ENCODE data around the gene OOSP3. TPM values are rescaled to one million over a fixed set of nuclear protein-coding genes. Genes with fewer than 3 reads are reported as not detected.
"Not testable (repeated sequence)": the region's sequence is repeated elsewhere in the genome, so short reads cannot be mapped to it uniquely, and the experiment has no call there.

Gene OOSP3, protein sequence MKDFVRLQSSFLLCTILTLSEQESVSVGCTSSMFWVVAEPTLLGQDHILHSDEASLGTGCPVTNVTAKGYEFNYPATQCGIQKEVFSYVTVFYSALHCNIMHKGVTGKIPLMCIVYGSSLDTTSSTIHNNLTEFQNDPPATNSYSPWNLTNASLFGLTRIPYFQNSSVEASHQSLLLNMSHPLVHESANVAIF
- not detected in 2 replicates for polyA plus RNA-seq (2014; cell fraction: cytosol; rRNA removed)
- not detected in 2 replicates for polyA plus RNA-seq (2014; cell fraction: nucleus; rRNA removed)

DNA sequence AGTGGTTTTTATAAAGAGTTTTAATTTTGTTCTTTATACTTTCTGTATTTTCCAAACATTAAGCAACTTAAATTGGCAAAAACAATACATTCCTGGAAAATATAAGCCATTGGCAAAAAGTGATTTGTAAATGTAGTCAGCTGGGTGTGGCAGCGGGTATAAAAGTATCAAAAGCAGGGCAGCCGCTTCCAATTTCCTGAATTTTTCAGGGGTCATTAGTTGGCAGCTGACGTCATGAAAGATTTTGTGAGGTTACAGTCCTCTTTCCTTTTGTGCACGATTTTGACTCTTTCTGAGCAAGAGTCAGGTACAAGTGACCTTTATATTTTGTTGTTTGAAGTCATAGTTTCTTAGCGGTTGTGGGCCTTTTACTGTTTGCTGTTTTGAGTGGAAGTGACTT, at the start of gene OOSP3:
TSS of gene OOSP3 (plus strand) at position 208 of the 400 bp plus-strand sequence. CDS start at position 235, 27 bp downstream.
- DNase-seq (ENCODE audit: low spot score), result no peak

DNA sequence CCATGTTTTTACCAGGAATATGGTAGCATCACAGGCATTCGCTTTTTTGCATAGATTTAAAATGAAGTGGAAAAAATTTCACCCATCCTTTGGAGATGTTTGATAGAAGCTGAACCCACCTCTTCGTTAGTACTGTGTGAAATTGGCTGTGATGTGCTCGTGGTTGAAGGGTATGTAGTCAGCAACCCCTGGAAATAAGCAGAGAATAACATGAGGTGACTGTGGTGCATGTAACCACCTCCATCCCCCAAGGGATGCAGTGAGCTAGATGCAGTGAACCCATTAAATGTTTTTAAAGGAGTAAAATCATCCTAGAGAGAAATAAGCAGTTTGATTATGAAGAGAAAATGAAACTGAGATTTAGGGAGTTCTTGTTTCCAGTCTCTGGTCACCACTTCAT, 49.2 kb upstream of the OOSP3 start:
- no peak for DNase-seq (ENCODE audit: low spot score)

DNA sequence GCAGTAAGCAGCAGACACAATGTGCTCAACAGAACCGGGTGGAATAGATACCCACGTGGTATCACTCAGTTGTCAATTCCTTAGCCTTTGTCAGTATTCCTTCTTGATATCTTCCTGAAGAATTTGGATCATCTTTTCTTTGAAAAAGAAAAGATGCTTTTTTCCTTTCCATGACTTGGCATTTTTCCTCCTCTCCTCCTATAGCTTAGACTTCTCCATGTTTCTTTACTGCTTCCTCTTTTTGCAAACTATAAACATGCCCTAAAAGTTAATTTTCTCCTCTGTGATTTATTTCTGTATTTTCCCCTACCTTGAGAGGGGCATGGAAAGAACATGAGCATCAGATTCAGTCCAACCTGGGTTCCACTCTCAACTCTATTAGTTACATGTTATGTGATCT, 45.0 kb upstream of the OOSP3 start:
- no peak for DNase-seq (ENCODE audit: low spot score)

DNA sequence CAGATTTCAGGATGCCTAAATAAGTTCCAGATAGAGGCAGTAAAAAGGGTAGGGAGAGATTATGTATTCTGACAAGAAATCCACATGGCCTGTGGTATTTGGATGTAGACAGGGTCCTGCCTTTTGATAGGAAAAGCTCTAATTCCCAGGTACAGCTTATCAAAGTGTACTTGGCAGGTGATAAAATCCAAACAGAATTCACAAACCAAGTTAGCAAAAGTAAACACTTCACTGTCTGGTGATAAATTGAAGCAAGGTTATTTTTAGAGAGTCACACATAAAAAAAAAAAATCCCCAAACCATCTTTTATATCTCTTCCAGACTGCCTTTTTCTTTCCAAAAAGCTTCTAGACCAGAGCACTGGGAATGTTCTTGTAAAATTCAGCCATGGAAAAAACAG, 39.0 kb upstream of the OOSP3 start:
- no peak for DNase-seq (ENCODE audit: low spot score)

DNA sequence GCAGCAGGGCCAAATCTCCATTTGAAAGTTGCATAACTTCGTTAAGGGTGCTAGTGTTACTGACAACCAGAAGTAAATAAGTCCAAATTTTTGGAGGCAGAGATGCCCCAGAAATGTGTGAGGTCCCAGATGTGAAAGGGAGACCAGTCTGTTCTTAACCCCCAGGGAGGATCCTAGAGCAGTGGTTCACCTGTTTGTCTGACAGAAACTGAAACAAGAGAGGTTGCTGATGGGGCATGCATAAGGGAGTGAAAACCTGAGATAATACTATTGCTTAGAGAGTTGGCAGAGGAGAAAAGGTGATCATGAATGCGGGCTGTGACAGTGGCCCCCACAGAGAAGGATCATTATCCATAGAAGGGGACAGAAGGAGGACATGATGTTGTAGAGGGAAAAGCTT, 37.1 kb upstream of the OOSP3 start:
- no peak for DNase-seq (ENCODE audit: low spot score)

DNA sequence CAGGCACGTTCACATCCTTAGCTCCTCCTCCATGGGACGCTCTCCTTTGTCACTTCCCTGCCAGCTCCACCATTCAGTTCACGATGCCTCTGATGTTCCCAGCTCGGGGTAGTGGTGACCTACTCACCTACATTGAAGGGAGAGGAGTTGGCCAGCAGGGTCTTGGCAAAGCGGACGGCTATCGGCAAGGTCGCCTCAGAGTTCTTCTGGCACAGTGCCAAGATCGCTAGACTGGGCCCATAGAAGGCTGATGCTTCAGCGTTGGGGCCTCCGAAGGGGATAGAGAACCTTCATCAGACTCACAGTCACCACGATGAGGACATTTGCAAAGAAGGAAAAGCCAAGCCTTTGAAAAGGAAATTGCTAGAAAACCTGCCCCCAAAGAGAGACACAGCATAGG, 36.3 kb upstream of the OOSP3 start:
- no peak for DNase-seq (ENCODE audit: low spot score)

DNA sequence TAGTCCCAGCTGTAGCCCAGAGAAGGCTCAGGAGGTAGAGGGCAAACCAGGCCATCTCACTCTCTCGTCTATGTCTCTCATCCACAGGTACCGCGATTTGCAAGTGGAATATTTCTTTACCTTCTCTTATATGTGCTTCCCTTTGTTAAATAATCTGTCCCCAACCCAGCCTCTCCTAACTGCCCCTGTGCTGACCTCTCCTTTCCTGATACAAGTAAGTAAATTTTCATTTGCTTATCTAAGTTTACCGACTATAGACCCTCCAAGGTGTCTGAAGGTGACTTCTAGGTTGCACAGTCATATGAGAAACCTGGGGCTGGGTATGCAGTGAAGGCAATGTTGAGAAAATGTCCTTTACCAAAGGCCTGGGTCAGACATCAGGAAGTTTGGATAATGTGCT, 33.2 kb upstream of the OOSP3 start, which contains the start of gene CBLIF:
TSS of gene CBLIF (minus strand) at position 101 of the 400 bp plus-strand sequence. CDS start at position 55, 46 bp downstream.
- no peak for DNase-seq (ENCODE audit: low spot score)

DNA sequence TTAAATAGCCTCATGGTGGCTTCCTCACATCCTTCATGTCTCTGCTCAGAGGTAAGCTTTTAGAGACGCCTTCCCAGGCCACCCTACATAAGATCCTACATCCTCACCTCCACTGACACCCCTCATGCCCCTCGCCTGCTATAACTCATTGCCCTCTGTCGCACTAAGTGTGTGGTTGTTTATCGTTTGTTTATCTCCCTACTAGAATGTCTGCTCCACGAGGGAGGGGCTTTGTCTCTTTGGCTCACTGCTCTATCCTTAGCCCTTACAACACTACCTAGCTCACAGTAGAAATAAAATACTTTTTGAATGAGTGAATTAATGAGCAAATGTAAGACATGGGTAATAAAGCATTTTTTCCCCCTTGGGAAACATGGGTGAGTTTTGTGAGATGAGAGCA, 32.0 kb upstream of the OOSP3 start:
- no peak for DNase-seq (ENCODE audit: low spot score)

DNA sequence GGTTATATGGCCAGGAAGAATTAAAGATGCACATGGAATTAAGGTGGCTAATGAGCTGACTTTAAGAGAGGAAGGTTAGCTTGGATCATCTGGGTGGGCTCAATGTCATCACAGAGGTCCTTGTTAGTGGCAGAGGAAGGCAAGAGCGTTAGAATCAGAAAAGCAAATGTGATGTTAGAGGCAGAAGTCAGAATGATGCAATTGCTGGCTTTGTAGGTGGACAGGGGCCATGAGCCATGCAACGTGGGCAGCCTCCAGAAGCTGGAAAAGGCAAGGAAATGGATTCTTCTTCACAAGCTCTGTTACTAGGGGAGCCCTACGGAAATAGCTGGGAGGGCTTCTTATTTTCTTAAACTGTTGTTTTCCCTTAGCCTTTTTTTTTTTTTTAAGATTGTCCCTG, 31.0 kb upstream of the OOSP3 start:
- no peak for DNase-seq (ENCODE audit: low spot score)

DNA sequence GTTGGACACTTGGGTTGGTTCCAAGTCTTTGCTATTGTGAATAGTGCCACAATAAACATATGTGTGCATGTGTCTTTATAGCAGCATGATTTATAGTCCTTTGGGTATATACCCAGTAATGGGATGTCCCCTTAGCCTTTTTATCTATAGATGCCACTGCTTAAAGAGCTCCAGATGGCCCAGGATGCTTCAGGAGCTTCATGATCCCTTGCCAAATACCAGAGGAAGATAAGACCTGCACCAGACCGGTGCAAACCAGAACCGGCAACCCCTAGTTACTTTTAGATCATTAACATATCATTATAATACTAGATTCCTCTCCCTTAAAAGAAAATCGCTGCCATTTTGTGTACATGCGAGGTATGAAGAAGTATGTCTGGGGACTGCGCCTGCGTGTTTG, 30.1 kb upstream of the OOSP3 start:
- DNase-seq (ENCODE audit: low spot score), result not testable (repeated sequence)

DNA sequence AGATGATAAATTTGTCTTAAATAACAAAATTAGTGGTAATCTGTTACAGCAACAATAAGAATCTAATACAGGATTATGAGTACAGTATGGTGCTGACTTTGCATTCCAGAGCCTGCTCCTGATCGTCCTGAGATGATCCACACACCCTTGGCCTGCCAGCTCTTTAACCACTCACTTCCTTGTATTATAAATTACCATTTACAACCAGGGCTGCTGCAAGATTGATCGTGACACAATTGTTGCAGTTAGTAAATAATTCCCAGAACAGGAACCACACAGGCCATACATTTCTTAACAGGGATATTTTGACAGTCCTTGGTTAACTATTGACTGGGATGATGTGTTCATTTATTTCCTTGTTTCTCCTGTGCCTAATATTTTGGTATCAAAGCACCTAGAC, 29.5 kb upstream of the OOSP3 start:
- no peak for DNase-seq (ENCODE audit: low spot score)

DNA sequence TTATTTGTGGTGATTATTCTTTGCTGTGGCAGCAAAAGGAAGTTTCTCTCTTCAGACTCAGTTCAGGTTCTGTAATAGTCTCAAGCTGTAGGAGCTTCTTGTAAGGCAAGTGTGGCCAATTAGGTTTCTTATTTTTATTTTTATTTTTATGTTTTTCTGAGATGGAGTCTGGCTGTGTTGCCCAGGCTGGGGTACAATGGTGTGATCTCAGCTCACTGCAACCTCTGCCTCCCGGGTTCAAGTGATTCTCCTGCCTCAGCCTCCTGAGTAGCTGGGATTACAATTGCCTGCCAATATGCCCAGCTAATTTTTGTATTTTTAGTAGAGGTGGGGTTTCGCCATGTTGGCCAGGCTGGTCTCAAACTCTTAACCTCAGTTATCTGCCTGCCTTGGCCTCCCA, 29.0 kb upstream of the OOSP3 start:
- DNase-seq (ENCODE audit: low spot score), result not testable (repeated sequence)

DNA sequence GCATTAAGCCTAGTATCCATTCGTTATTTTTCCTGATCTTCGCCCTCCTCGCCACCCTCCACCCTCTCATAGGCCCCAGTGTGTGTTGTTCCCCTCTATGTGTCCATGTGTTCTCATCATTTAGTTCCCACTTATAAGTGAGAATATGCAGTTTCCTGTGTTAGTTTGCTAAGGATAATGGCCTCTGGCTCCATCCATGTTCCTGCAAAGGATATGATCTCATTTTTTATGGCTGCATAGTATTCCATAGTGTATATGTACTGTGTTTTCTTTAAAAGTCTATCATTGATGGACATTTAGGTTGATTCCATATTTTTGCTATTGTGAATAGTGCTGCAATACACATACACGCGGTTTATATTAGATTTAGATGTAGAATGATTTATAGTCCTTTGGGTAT, 27.2 kb upstream of the OOSP3 start:
- DNase-seq (ENCODE audit: low spot score), result not testable (repeated sequence)

DNA sequence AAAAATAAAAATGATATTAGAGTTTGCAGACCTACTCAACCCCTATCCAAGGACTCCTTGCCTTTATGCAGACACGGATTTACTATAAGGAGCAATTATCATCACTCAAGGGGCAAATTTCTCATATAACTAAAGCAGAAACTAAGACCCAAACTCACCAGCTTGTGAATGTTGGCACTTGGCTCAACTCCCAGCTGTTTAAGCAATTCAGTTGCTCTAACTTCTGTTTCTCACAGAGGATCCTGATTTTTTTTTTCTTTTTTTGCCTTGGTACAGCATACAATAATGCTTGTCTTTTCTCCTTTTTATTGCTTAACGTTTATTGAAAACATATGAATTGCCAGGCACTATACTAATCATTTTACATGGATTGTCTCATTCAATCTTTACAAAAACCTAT, 23.7 kb upstream of the OOSP3 start:
- no peak for DNase-seq (ENCODE audit: low spot score)

DNA sequence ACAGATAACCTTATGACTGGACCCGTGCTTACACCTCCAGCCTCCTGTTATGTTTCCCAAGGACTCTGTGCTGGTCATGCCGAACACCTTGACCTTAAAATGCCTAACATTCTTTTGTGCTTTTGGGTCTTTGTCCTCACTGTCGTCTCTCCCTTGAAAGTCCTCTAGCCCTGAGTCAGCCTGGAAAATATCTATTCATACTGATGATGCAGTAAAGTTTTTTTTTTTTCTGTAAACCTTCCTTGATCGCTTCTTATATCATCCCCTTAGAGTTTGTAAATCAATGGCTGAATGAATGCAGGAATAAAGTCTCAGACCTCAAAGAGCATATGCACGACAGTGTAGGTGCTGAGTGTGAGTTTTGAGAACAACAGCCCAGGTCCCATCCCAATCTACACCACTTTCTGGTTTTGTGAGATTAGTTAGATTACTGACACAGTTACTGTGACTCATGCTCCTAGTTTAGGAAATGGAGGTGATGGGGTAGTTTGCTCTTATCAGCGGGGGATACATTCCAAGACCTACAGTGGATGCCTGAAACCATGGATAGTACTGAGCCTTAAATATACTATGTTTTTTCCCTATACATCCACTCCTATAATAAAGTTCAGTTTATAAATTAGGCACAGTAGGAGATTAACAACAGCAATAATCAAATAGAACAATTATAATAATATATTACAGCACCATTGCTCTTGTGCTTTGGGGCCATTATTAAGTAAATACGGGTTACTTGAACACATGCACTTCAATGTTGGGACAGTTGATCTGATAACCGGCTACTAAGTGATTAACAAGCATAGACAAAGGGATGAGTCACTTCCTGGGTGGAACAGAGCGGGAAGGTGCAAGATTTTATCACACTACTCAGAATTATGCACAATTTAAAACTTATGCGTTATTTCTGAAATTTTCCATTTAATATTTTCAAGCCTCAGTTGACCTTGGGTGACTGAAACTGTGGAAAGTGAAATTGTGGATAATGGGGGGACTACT, 20.8 kb upstream of the OOSP3 start:
- no peak for DNase-seq (ENCODE audit: low spot score)

DNA sequence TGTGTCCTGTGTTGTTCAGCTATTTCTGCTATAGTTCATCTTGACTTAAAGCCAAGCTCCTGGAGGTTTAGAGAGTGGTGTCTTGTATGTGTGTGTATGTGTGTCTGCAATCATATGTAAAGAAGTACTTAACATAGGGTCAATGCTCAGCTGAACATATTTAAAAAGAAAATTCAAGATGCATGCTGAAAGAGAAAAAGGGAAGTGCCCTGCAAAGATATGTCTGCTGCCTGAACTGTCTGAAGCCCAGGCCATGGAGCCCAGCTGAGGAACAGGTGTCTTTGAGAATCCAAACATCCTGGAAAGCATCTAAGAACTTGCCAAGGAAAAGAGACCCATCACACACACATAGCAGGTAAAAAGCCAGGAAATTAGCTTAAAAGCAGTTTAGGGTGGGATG, 18.9 kb upstream of the OOSP3 start:
- no peak for DNase-seq (ENCODE audit: low spot score)

DNA sequence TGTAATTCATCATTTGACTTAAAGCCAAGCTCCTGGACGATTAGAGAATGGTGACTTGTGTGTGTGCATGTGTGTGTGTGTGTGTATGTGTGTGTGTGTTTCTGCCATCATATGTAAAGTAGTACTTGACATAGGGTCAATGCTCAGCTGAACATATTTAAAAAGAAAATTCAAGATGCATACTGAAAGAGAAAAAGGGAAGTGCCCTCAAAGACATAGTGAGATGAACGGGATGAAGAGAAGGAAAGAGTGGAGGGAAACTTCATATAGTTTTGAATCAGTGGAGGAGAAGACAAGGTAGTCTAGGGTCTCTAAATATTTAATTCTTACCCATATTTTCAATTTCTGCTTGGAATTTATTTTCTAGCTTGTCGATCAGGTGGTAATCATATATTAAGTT, 16.3 kb upstream of the OOSP3 start:
- no peak for DNase-seq (ENCODE audit: low spot score)

DNA sequence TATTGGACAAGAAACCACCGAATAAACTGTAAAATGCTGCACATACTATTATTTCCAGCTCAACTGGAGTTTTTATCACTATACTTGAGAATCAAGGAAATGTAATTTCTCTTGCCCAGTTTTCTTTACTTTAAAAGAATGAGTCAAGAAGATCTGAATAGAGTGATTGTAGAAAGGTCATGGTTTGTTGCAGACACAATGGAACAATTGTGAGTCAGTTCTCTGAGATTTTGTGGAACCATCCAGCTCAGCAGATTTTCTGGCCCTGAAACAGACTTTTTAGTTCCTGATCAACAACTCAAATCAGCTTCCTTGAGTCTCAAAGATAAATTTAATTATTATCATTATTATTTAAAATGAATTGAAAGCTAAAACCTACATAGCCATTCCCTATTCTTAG, 13.6 kb upstream of the OOSP3 start:
- no peak for DNase-seq (ENCODE audit: low spot score)

DNA sequence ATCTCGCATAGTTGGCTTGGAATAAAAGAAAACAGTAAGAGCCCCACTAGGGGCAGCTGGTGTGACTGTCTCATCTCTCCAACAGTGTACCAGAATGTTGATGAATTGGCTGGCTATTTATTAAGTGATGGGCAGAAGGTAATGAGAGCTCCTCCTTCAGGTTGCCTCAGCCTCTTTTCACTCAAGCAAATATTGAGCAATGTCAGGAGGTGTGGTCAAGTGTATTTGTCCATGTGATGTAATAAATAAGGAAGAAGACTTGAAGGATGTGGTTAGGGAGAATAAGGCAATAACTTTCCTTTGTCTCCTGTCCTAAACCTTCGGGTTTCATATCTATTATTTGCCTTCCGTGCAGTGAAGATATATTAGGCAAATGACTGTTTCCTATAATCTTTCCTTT, 12.2 kb upstream of the OOSP3 start, which contains the start of gene TCN1:
TSS of gene TCN1 (minus strand) at position 91 of the 400 bp plus-strand sequence. CDS start at position 74, 17 bp downstream.
- no peak for DNase-seq (ENCODE audit: low spot score)

DNA sequence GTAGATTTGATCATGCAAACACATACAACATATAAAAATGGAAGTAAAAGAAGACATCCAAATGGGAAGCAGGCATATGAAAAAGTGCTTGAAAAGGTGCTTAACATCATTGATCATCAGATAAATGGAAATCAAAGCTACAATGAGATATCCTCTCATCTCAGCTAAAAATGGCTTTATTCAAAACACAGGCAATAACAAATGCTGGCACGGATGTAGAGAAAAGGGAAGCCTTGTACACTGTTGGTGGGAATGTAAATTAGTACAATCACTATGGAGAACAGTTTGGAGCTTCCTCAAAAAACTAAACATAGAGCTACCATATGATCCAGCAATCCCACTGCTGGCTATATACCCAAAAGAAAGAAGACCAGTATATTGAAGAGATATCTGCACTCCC, 11.7 kb upstream of the OOSP3 start:
- no peak for DNase-seq (ENCODE audit: low spot score)

DNA sequence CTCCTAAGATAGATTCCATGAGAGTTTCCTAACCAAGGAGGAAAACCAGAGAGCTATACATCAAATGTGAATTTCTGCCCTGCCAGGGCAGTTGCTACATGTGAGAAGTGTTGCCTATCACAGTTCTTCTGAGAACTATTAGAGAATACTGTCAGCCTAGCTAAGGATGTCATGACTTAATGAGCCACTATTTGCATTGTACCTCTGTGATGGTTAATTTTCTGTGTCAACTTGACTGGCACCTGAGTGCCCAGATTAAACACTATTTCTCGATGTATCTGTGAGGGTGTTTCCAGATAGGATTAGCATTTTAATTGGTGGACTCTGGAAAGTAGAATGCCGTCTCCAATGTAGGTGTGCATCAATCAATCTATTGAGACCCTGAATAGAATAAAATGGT, 10.6 kb upstream of the OOSP3 start:
- DNase-seq (ENCODE audit: low spot score), result no peak

DNA sequence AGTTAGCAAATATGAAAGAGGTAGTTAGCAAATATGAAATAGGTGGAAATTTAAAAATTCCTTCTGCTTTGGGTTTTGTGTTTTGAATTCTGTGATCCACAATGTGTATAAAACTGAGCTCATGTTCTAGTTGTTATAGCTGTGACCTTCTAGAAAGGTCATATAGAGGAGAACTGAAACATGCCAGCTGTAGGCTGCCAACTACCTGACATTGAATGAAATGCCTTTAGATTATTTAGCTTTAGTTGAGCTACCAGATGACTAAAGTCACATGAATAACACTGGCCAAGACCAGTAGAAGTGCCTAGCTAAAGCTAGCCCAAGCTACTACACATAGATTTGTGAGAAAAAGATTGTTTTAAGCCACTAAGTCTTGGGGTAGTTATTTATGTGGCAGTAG, 6.5 kb upstream of the OOSP3 start:
- DNase-seq (ENCODE audit: low spot score), result no peak

Measured in SK-N-DZ (cell line).